ENCODE measurements around the gene SPOCK1. TPM values are rescaled to one million over a fixed set of nuclear protein-coding genes. Genes with fewer than 3 reads are reported as not detected.

Gene SPOCK1
- total RNA-seq, 1 experiment from 2014 or later, result not detected

- no peak for DNase-seq (ENCODE audit: low spot score)
- in situ Hi-C loops (cut with HindIII; ENCODE audit: low sequenced_read_pairs), result no loop called here
Measured at GRCh38 chr5:137088175-137088574, 411.0 kb downstream of the SPOCK1 start.

GRCh38 chr5:137086342-137086741, 412.8 kb downstream of the SPOCK1 start:
- in situ Hi-C loops (cut with HindIII; ENCODE audit: low sequenced_read_pairs), result no loop called here
- DNase-seq (ENCODE audit: low spot score), result no peak

- peak; percentile 43 for DNase-seq (ENCODE audit: low spot score)
- in situ Hi-C loops (cut with HindIII; ENCODE audit: low sequenced_read_pairs), result no loop called here
Measured at GRCh38 chr5:137085206-137085605, 413.9 kb downstream of the SPOCK1 start.

GRCh38 chr5:137084016-137084415, 415.1 kb downstream of the SPOCK1 start:
- DNase-seq (ENCODE audit: low spot score), result no peak
- in situ Hi-C loops (cut with HindIII; ENCODE audit: low sequenced_read_pairs), result no loop called here

GRCh38 chr5:137082951-137083350, 416.2 kb downstream of the SPOCK1 start:
- in situ Hi-C loops (cut with HindIII; ENCODE audit: low sequenced_read_pairs), result no loop called here
- no peak for DNase-seq (ENCODE audit: low spot score)

GRCh38 chr5:137078171-137078665, 420.9 kb downstream of the SPOCK1 start:
- in situ Hi-C loops (cut with HindIII; ENCODE audit: low sequenced_read_pairs), result no loop called here
- no peak for DNase-seq (ENCODE audit: low spot score)

GRCh38 chr5:137075163-137075970, 423.8 kb downstream of the SPOCK1 start:
- in situ Hi-C loops (cut with HindIII; ENCODE audit: low sequenced_read_pairs), result no loop called here
- peak; percentile 67 for DNase-seq (ENCODE audit: low spot score)

GRCh38 chr5:137073189-137073588, 425.9 kb downstream of the SPOCK1 start:
- in situ Hi-C loops (cut with HindIII; ENCODE audit: low sequenced_read_pairs), result no loop called here
- no peak for DNase-seq (ENCODE audit: low spot score)

GRCh38 chr5:137072361-137073115, 426.6 kb downstream of the SPOCK1 start:
- peak; percentile 95 for DNase-seq (ENCODE audit: low spot score)

GRCh38 chr5:137071931-137072330, 427.2 kb downstream of the SPOCK1 start:
- DNase-seq (ENCODE audit: low spot score), result no peak
- in situ Hi-C loops (cut with HindIII; ENCODE audit: low sequenced_read_pairs), result no loop called here

More at GRCh38 chr5:137072361-137073115, 426.6 kb downstream of the SPOCK1 start:
- in situ Hi-C loops (cut with HindIII; ENCODE audit: low sequenced_read_pairs), result no loop called here

GRCh38 chr5:137071526-137071925, 427.6 kb downstream of the SPOCK1 start:
- DNase-seq (ENCODE audit: low spot score), result no peak
- in situ Hi-C loops (cut with HindIII; ENCODE audit: low sequenced_read_pairs), result no loop called here

GRCh38 chr5:137070521-137070920, 428.6 kb downstream of the SPOCK1 start:
- no peak for DNase-seq (ENCODE audit: low spot score)
- in situ Hi-C loops (cut with HindIII; ENCODE audit: low sequenced_read_pairs), result no loop called here

- no peak for DNase-seq (ENCODE audit: low spot score)
- in situ Hi-C loops (cut with HindIII; ENCODE audit: low sequenced_read_pairs), result no loop called here
Measured at GRCh38 chr5:137069358-137069757, 429.8 kb downstream of the SPOCK1 start.

- DNase-seq (ENCODE audit: low spot score), result no peak
- in situ Hi-C loops (cut with HindIII; ENCODE audit: low sequenced_read_pairs), result no loop called here
Measured at GRCh38 chr5:137061382-137061781, 437.7 kb downstream of the SPOCK1 start.

- no peak for DNase-seq (ENCODE audit: low spot score)
- in situ Hi-C loops (cut with HindIII; ENCODE audit: low sequenced_read_pairs), result no loop called here
Measured at GRCh38 chr5:137058089-137058488, 441.0 kb downstream of the SPOCK1 start.

GRCh38 chr5:137056676-137057075, 442.4 kb downstream of the SPOCK1 start:
- in situ Hi-C loops (cut with HindIII; ENCODE audit: low sequenced_read_pairs), result no loop called here
- DNase-seq (ENCODE audit: low spot score), result no peak

- in situ Hi-C loops (cut with HindIII; ENCODE audit: low sequenced_read_pairs), result no loop called here
Measured at GRCh38 chr5:137055271-137055872, 443.8 kb downstream of the SPOCK1 start.

GRCh38 chr5:137054792-137055191, 444.3 kb downstream of the SPOCK1 start:
- in situ Hi-C loops (cut with HindIII; ENCODE audit: low sequenced_read_pairs), result no loop called here
- DNase-seq (ENCODE audit: low spot score), result no peak

More at GRCh38 chr5:137055271-137055872, 443.8 kb downstream of the SPOCK1 start:
- no peak for DNase-seq (ENCODE audit: low spot score)

- in situ Hi-C loops (cut with HindIII; ENCODE audit: low sequenced_read_pairs), result no loop called here
- DNase-seq (ENCODE audit: low spot score), result no peak
Measured at GRCh38 chr5:137054335-137054734, 444.8 kb downstream of the SPOCK1 start.

- in situ Hi-C loops (cut with HindIII; ENCODE audit: low sequenced_read_pairs), result no loop called here
- DNase-seq (ENCODE audit: low spot score), result no peak
Measured at GRCh38 chr5:137051161-137051560, 448.0 kb downstream of the SPOCK1 start.

All from G401 (cell line).